ENCODE data around the gene SOX18. TPM values are rescaled to one million over a fixed set of nuclear protein-coding genes. Genes with fewer than 3 reads are reported as not detected.

Gene SOX18
- total and polyA plus RNA-seq, 2 of the 13 experiments (the other 11 are each of a cell fraction or from before 2014, with no cell fraction given), result 1.6 to 1.9 TPM

DNA sequence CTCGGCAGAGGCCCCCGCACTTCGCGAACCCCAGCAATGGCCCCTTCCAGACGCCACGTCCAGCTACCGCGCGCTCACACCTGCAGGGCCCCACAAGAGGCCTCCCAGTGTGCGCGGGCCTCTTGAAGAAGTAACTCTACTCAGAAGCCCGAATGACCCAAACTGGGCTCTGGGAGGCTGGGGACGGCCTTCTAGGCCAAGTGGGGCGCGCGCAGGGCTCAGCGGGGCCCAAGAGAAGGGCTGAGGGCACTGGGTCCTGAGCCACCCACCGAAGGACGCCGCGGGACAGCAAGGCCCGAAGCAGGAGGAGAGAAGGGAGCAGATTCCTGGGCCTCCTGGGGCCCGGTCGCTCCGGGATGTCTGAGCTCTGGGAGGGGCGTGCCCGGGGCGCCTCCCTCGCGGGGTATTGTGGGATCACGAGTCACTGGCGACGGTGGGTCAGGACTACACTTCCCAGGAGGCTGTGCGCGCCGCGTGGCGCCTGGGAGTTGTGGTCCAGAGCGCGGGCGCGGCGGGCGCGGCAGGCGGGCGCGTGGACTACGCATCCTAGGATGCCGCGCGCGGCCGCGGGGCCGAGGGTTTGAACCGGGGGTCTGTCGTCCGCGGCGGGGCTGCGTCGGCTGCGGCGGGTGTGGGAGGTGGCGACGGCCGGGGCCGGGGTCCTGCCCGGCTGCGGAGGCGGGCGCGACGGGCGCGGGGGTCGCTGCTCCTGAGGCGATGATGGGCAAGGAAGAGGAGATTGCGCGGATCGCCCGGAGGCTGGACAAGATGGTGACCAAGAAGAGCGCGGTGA lies 13.4 kb upstream of the SOX18 start, which contains the start of gene TCEA2 (continued):
- TF ChIP-seq U2AF2 (IDR thresholded peaks at IDR 0.05; ENCODE audit: low read depth, low read length) (no peak), NRL (CRISPR knock-in tag; IDR thresholded peaks at IDR 0.05; ENCODE audit: borderline replicate concordance) (peak; percentile 98), JARID2 (CRISPR knock-in tag; IDR thresholded peaks at IDR 0.05; ENCODE audit: insufficient replicate concordance) (peak; percentile 84), ZNF543 (CRISPR knock-in tag; IDR thresholded peaks at IDR 0.05) (peak; percentile 55; the same call in 1 of the 2 replicates), REL (CRISPR knock-in tag; conservative IDR thresholded peaks at IDR 0.05) (peak; percentile 80; the same call in 1 of the 2 replicates), NR2F1 (CRISPR knock-in tag; IDR thresholded peaks at IDR 0.05) (no peak; a peak in 1 of 4 replicates), MIER2 (CRISPR knock-in tag; IDR thresholded peaks at IDR 0.05) (peak; percentile 81; the same call in 1 of the 2 replicates), CREB1 (IDR thresholded peaks at IDR 0.05) (peak; percentile 84), CREB1 (CRISPR knock-in tag; IDR thresholded peaks at IDR 0.05) (no peak; the same call in 1 of the 2 replicates), PCBP1 (IDR thresholded peaks at IDR 0.05; ENCODE audit: borderline replicate concordance, low read depth, low read length) (peak; percentile 72; the same call in 1 of the 2 replicates), PHF20 (CRISPR knock-in tag; IDR thresholded peaks at IDR 0.05) (peak; percentile 92)
- TF ChIP-seq, protein P1, sequence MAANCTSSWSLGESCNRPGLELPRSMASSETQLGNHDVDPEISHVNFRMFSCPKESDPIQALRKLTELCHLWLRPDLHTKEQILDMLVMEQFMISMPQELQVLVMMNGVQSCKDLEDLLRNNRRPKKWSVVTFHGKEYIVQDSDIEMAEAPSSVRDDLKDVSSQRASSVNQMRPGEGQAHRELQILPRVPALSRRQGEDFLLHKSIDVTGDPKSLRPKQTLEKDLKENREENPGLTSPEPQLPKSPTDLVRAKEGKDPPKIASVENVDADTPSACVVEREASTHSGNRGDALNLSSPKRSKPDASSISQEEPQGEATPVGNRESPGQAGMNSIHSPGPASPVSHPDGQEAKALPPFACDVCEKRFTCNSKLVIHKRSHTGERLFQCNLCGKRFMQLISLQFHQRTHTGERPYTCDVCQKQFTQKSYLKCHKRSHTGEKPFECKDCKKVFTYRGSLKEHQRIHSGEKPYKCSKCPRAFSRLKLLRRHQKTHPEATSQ (CRISPR knock-in tag; IDR thresholded peaks at IDR 0.05; ENCODE audit: borderline replicate concordance), result peak; percentile 32; the same call in 1 of the 2 replicates
- TF ChIP-seq, protein P2, sequence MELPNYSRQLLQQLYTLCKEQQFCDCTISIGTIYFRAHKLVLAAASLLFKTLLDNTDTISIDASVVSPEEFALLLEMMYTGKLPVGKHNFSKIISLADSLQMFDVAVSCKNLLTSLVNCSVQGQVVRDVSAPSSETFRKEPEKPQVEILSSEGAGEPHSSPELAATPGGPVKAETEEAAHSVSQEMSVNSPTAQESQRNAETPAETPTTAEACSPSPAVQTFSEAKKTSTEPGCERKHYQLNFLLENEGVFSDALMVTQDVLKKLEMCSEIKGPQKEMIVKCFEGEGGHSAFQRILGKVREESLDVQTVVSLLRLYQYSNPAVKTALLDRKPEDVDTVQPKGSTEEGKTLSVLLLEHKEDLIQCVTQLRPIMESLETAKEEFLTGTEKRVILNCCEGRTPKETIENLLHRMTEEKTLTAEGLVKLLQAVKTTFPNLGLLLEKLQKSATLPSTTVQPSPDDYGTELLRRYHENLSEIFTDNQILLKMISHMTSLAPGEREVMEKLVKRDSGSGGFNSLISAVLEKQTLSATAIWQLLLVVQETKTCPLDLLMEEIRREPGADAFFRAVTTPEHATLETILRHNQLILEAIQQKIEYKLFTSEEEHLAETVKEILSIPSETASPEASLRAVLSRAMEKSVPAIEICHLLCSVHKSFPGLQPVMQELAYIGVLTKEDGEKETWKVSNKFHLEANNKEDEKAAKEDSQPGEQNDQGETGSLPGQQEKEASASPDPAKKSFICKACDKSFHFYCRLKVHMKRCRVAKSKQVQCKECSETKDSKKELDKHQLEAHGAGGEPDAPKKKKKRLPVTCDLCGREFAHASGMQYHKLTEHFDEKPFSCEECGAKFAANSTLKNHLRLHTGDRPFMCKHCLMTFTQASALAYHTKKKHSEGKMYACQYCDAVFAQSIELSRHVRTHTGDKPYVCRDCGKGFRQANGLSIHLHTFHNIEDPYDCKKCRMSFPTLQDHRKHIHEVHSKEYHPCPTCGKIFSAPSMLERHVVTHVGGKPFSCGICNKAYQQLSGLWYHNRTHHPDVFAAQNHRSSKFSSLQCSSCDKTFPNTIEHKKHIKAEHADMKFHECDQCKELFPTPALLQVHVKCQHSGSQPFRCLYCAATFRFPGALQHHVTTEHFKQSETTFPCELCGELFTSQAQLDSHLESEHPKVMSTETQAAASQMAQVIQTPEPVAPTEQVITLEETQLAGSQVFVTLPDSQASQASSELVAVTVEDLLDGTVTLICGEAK (IDR thresholded peaks at IDR 0.05), result no peak
- TF ChIP-seq, protein P2 (CRISPR knock-in tag; IDR thresholded peaks at IDR 0.05), result peak; percentile 89
- TF ChIP-seq, protein P3, sequence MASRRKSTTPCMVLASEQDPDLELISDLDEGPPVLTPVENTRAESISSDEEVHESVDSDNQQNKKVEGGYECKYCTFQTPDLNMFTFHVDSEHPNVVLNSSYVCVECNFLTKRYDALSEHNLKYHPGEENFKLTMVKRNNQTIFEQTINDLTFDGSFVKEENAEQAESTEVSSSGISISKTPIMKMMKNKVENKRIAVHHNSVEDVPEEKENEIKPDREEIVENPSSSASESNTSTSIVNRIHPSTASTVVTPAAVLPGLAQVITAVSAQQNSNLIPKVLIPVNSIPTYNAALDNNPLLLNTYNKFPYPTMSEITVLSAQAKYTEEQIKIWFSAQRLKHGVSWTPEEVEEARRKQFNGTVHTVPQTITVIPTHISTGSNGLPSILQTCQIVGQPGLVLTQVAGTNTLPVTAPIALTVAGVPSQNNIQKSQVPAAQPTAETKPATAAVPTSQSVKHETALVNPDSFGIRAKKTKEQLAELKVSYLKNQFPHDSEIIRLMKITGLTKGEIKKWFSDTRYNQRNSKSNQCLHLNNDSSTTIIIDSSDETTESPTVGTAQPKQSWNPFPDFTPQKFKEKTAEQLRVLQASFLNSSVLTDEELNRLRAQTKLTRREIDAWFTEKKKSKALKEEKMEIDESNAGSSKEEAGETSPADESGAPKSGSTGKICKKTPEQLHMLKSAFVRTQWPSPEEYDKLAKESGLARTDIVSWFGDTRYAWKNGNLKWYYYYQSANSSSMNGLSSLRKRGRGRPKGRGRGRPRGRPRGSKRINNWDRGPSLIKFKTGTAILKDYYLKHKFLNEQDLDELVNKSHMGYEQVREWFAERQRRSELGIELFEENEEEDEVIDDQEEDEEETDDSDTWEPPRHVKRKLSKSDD (CRISPR knock-in tag; IDR thresholded peaks at IDR 0.05; ENCODE audit: low read depth), result peak; percentile 62

Data from HepG2 (cell line).